Memory B cell (primary cell): Measurements from ENCODE around the gene OGFOD1.

ENCODE experiments used
- ATAC-seq: fragments of 150-1000 bp; cut with Tn5 transposase; 2 replicates; pipeline ENCODE4 v1.10.0; 2021; ENCODE audit warnings: low read depth, mild to moderate bottlenecking, moderate library complexity
- DNase-seq, 2 donors: peaks; one replicate each; pipeline ENCODE4 v3.0.0; 2022; ENCODE audit warnings: low spot score in 2 of 2
- H3K27ac Mint-ChIP-seq: one replicate; pipeline ENCODE4 v1.8.0; 2022; ENCODE audit warnings: mild to moderate bottlenecking, moderate library complexity, mixed read lengths
- H3K27me3 Mint-ChIP-seq: one replicate; pipeline ENCODE4 v1.8.0; 2022; ENCODE audit warnings: mixed read lengths
- H3K36me3 Mint-ChIP-seq: one replicate; pipeline ENCODE4 v1.8.0; 2022; ENCODE audit warnings: mild to moderate bottlenecking, mixed read lengths
- H3K4me1 Mint-ChIP-seq: one replicate; pipeline ENCODE4 v1.8.0; 2022; ENCODE audit warnings: mixed read lengths
- H3K4me3 Mint-ChIP-seq: one replicate; pipeline ENCODE4 v1.8.0; 2022; ENCODE audit warnings: mild to moderate bottlenecking, moderate library complexity, mixed read lengths
- H3K9me3 Mint-ChIP-seq: one replicate; pipeline ENCODE4 v1.8.0; 2022; ENCODE audit warnings: mixed read lengths

The OGFOD1 gene

DNA sequence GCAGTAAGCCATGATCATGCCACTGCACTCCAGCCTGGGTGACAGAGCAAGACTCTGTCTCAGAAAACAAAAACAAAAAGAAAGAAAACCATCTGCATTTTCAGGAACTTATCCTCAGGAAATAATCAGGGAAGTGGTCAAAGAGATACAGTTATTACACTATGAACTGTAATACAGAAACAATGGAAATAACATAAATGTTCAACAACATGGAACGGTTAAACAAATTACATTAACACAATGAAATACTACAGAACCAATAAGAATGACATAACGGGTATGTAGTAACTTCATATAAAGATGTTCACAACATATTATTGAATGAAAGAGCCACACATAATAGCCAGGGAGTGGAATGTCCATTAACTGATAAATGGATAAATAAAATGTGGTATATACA is 61.7 kb downstream of the OGFOD1 start:
- ATAC-seq (no peak), DNase-seq (no peak)
- no peak overlapping the region for H3K4me3 Mint-ChIP-seq
- no peaks in the 10 kb centered on the region for H3K27me3 Mint-ChIP-seq
- peaks cover 23% of the 10 kb centered on the region for H3K36me3 Mint-ChIP-seq
- no peaks in the 10 kb centered on the region for H3K9me3 Mint-ChIP-seq
- peak overlapping the region; percentile 46 for H3K27ac Mint-ChIP-seq
- peaks cover 27% of the 10 kb centered on the region for H3K4me1 Mint-ChIP-seq

DNA sequence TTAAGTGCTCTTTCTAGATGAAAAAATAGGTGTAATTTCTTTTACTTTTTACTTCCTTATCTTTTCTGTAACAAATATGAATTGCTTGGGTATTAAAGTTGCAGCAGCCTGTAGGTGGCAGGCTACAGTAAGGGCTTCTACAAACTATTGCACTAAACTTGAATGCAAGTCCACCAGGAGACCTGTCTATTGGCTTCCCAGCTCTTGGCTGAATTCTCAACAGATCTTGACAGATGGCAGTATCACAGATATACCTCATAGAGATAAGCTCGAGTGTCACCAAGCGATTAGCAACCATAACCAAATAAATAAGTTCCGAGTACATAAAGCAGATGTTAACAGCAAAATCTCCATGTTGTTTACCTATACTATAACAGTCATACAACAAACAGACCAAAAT is 62.6 kb downstream of the OGFOD1 start:
- Mint-ChIP-seq H3K4me1 (peaks cover 27% of the 10 kb centered on the region), H3K36me3 (peaks cover 21% of the 10 kb centered on the region), H3K9me3 (no peaks in the 10 kb centered on the region), H3K27ac (no peak overlapping the region), H3K4me3 (no peak overlapping the region), H3K27me3 (no peaks in the 10 kb centered on the region)
- ATAC-seq, result peak; percentile 94
- peak; percentile 24 to 35 for DNase-seq

DNA sequence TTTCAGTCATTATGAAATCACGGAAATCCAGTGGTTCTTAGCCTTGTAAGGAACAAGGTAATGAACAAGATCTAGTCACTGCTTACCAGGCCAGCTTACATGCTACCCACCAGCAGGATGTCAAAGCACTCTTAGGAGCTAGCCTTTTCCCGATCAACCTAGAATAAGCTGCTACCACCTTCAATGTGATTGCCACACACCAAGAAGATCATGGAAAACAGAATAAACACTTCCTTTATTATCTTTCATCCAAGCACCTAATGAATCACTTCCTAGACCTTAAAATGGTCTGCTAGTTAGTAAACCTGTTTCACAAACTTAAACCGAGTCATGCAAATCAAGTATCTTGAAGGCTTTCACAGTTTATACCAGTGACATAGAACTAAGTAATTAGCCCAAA is 63.5 kb downstream of the OGFOD1 start:
- ATAC-seq (no peak), DNase-seq (no peak)
- no peaks in the 10 kb centered on the region for H3K9me3 Mint-ChIP-seq
- H3K4me3 Mint-ChIP-seq, result no peak overlapping the region
- peaks cover 29% of the 10 kb centered on the region for H3K4me1 Mint-ChIP-seq
- H3K27me3 Mint-ChIP-seq, result no peaks in the 10 kb centered on the region
- peaks cover 17% of the 10 kb centered on the region for H3K36me3 Mint-ChIP-seq
- no peak overlapping the region for H3K27ac Mint-ChIP-seq

DNA sequence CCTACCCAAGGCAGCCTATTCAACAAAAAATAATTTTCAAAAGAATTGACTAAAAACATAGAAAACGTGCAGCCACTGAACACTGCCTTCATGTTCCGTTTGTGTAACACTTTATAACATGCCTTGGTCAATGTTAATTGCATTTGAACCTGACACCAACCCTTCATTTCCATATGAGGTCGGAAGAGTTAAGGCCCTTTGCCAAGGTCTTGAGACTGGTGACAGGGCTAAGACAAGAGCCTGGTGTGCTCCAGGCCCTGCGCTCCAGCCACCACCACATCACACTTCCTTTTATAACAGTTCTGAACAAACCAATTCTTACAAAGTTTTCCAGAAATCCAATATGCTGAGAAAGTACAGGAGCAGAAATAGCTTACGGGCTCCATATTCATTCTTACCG is 64.3 kb downstream of the OGFOD1 start:
- H3K4me1 Mint-ChIP-seq, result peaks cover 36% of the 10 kb centered on the region
- no peaks in the 10 kb centered on the region for H3K9me3 Mint-ChIP-seq
- no peak overlapping the region for H3K27ac Mint-ChIP-seq
- no peak for DNase-seq
- peaks cover 13% of the 10 kb centered on the region for H3K36me3 Mint-ChIP-seq
- no peak for ATAC-seq
- no peak overlapping the region for H3K4me3 Mint-ChIP-seq
- no peaks in the 10 kb centered on the region for H3K27me3 Mint-ChIP-seq

DNA sequence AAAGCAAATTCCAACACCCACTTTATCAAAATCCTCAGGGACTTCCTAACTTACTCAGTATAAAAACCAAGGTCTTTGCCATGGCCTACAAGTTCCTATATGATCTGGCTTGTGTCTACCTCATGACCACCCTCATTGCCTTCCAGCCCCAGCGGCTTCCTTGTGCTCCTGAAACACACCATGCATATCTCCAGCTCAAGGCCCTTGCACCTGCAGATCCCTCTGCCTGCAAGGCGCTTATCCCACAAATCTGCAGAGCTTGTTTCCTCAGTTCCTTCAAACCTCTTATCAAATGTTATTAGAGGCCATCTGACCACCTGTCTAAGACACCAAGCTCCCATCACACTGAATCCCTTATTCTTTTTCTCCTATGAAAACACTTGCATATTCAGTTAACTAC is 65.9 kb downstream of the OGFOD1 start:
- no peak overlapping the region for H3K4me3 Mint-ChIP-seq

DNA sequence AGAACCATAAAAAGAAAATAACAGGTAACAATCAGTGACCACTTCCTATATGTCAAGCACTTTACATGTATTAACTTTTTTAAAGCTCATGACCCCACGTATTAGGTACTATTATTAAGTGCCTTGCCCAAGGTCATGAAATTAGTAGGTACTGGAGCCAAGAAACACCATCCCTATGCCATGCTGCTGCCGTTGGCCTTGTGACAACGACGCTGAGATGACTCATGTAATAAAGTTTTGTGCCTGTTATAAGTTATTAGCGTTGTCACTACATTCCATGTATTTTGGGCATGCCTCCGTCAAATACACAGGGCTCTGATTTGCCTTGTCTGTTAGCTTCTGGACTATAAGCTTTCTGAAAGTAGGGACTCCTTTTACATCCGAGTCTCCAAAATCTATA is 67.1 kb downstream of the OGFOD1 start:
- Mint-ChIP-seq H3K27me3 (no peaks in the 10 kb centered on the region), H3K4me1 (peaks cover 29% of the 10 kb centered on the region), H3K9me3 (no peaks in the 10 kb centered on the region), H3K36me3 (no peaks in the 10 kb centered on the region), H3K27ac (peak overlapping the region; percentile 89), H3K4me3 (peak overlapping the region; percentile 87)
- ATAC-seq (no peak), DNase-seq (no peak)

More for the DNA sequence above, 65.9 kb downstream of the OGFOD1 start:
- H3K4me1 Mint-ChIP-seq, result peaks cover 37% of the 10 kb centered on the region
- H3K27me3 Mint-ChIP-seq, result no peaks in the 10 kb centered on the region
- DNase-seq (no peak), ATAC-seq (no peak)
- no peaks in the 10 kb centered on the region for H3K9me3 Mint-ChIP-seq
- peak overlapping the region; percentile 5 for H3K27ac Mint-ChIP-seq
- peaks cover 8% of the 10 kb centered on the region for H3K36me3 Mint-ChIP-seq

DNA sequence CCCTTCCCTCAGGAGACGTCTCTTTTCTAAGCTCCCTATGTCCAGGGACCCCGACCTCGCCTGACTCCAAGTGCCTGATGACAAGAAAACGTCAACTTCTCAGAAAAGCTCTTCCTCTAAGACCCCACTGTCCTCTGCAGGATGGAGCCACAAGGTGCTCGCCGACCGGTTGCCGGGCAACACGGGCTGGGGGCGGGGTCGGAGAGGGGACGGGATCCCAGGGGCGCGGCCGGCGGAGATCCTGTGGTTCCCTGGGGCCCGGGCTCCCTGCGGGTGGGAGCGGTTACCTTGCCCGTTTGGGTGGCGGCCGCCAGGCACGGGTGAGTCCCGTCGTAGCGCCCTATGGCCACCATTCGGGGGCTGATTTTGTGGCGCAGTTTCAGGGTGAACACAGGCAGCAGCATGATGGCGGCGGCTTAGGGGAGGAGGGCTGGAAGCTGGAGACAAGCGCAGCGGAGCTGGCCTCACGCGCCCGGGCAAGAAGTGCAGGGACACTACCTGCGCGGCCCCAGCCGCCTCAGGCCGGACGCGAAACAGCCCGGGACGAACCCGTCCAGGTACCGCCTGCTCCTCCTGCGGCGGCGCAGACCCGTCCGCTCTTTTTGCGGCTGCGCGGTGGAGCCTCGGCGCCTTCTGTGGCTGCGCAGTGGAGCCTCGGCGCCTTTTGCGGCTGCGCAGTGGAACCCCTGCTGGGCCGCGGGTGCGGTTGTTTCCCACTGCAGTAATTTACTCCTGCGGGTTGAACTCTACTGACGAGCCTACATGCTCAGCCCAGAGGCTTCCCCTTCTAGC is 68.3 kb downstream of the OGFOD1 start, which contains the start of gene BBS2:
Gene BBS2, minus strand, starts transcription at position 566 of the 792 bp plus-strand sequence. Its CDS starts 162 bp downstream, at position 404.
- peak within 1 kb of the TSS; percentile 87 for H3K4me3 Mint-ChIP-seq
- H3K4me1 Mint-ChIP-seq, result peaks cover 23% of the 10 kb centered on the region
- no peaks in the 10 kb centered on the region for H3K9me3 Mint-ChIP-seq
- peak within 1 kb of the TSS; percentile 89 for H3K27ac Mint-ChIP-seq
- ATAC-seq (peak; percentile 86), DNase-seq (peak; percentile 88 to 90)
- H3K27me3 Mint-ChIP-seq, result no peaks in the 10 kb centered on the region
- H3K36me3 Mint-ChIP-seq, result no peaks in the 10 kb centered on the region

DNA sequence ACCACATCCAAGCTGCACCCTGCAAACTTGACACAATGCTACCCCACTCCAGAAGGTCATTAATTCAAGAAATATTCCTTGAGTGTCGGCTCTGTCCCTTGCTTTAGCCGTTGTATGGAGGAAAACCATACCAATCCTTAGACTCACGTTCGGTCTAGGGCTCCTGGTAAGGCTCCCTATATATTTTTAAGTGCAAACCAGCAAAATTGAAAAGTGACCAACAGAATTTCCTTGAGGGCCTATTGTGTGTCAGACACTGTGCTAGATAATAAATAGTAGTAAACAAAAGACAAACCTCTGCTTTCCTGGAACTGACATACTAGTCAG is 68.9 kb downstream of the OGFOD1 start:
- Mint-ChIP-seq H3K4me3 (peak overlapping the region; percentile 87), H3K27ac (peak overlapping the region; percentile 89), H3K9me3 (no peaks in the 10 kb centered on the region), H3K36me3 (no peaks in the 10 kb centered on the region), H3K4me1 (peaks cover 18% of the 10 kb centered on the region), H3K27me3 (no peaks in the 10 kb centered on the region)
- DNase-seq (no peak), ATAC-seq (no peak)

DNA sequence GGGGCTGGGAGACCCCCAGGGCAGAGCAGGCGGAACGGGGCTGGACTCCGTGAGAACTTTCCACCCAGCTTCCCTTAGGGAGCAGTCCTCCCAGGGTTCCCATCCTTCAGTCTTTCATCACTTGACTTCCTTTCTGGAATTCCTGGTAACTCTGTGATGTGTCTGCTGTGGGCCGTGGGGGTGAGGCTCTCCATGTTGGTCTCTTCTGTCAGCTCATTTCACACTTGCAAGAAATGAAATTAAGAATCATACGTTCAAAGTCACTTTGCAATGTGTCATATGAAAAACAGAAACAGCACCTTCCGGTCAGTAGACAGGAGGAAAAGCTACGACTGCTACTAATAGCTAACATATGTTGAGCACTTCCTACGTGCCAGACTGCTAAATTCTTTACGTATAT is 73.9 kb downstream of the OGFOD1 start:
- Mint-ChIP-seq H3K4me3 (no peak overlapping the region), H3K4me1 (peaks cover 5% of the 10 kb centered on the region), H3K9me3 (no peaks in the 10 kb centered on the region), H3K27ac (no peak overlapping the region), H3K27me3 (peaks cover 4% of the 10 kb centered on the region), H3K36me3 (no peaks in the 10 kb centered on the region)
- DNase-seq (no peak), ATAC-seq (no peak)
